Neural cell (in vitro differentiated cells): ENCODE measurements around the gene KCNK10. TPM values are rescaled to one million over a fixed set of nuclear protein-coding genes. Genes with fewer than 3 reads are reported as not detected.

ENCODE experiments used
- H2AFZ ChIP-seq: fragments of 200-600, 300-800 bp; sonication (generic), shearing (Covaris generic); 2 replicates; pipeline ENCODE4 v1.6.0; 2014; ENCODE audit warnings: low read depth, mild to moderate bottlenecking, antibody characterized with exemption, low read length, moderate library complexity
- H3F3A ChIP-seq: fragments of 200-600 bp; shearing (Covaris generic); 2 replicates; pipeline ENCODE4 v1.6.1; 2016; ENCODE audit warnings: mild to moderate bottlenecking, moderate library complexity, mixed read lengths, antibody characterized with exemption, low read length; ENCODE audit not compliant: insufficient read depth, poor library complexity, severe bottlenecking
- H3K27ac ChIP-seq: fragments of 200-600, 300-800 bp; sonication (generic), shearing (Covaris generic); 2 replicates; pipeline ENCODE4 v1.5.1; 2014; ENCODE audit warnings: mild to moderate bottlenecking, low read length, moderate library complexity
- H3K27me3 ChIP-seq: fragments of 300-800, 200-600 bp; sonication (generic), shearing (Covaris generic); 2 replicates; pipeline ENCODE4 v1.6.0; 2014; ENCODE audit warnings: mild to moderate bottlenecking, low read depth, low read length, moderate library complexity; ENCODE audit not compliant: insufficient read depth
- H3K36me3 ChIP-seq: fragments of 300-800, 200-600 bp; sonication (generic), shearing (Covaris generic); 2 replicates; pipeline ENCODE4 v1.5.1; 2014; ENCODE audit warnings: mild to moderate bottlenecking, antibody characterized with exemption, low read length, moderate library complexity; ENCODE audit not compliant: insufficient read depth
- H3K4me2 ChIP-seq: fragments of 300-800, 200-600 bp; sonication (generic), shearing (Covaris generic); 2 replicates; pipeline ENCODE4 v1.6.0; 2014; ENCODE audit warnings: mild to moderate bottlenecking, low read length
- H3K4me3 ChIP-seq: fragments of 300-800, 200-600 bp; sonication (generic), shearing (Covaris generic); 2 replicates; pipeline ENCODE4 v1.5.1; 2014; ENCODE audit warnings: mild to moderate bottlenecking, low read length, moderate library complexity
- H3K79me2 ChIP-seq: fragments of 200-600 bp; shearing (Covaris generic); replicated peaks from 2 replicates; pipeline ENCODE4 v1.6.0; 2014; ENCODE audit warnings: mild to moderate bottlenecking, low read length, moderate library complexity; ENCODE audit not compliant: insufficient read depth
- H3K9ac ChIP-seq: fragments of 300-800, 200-600 bp; sonication (generic), shearing (Covaris generic); 2 replicates; pipeline ENCODE4 v1.6.1; 2016; ENCODE audit warnings: mild to moderate bottlenecking, low read length, mixed read lengths
- H3K9me2 ChIP-seq: fragments of 200-600 bp; shearing (Covaris generic); 2 replicates; pipeline ENCODE4 v1.6.1; 2016; ENCODE audit warnings: mild to moderate bottlenecking, low read length, mixed read lengths; ENCODE audit not compliant: insufficient read depth
- H3K9me3 ChIP-seq: fragments of 200-600, 300-800 bp; sonication (generic), shearing (Covaris generic); 2 replicates; pipeline ENCODE4 v1.6.1; 2016; ENCODE audit warnings: mild to moderate bottlenecking, mixed run types, low read length, moderate library complexity, mixed read lengths
- H4K20me1 ChIP-seq: fragments of 200-600 bp; shearing (Covaris generic); 2 replicates; pipeline ENCODE4 v1.6.1; 2016; ENCODE audit warnings: mild to moderate bottlenecking, mixed run types; ENCODE audit not compliant: insufficient read depth
- EP300 ChIP-seq: fragments of 450-650 bp; conservative IDR thresholded peaks from 2 replicates; pipeline ENCODE4 v1.6.1; 2014; ENCODE audit warnings: antibody characterized with exemption, mild to moderate bottlenecking, moderate library complexity; ENCODE audit not compliant: poor library complexity, severe bottlenecking
- EZH2 ChIP-seq: fragments of 200-600, 300-800 bp; shearing (Covaris generic), sonication (generic); IDR thresholded peaks from 2 replicates; pipeline ENCODE4 v1.6.1; 2014; ENCODE audit warnings: antibody characterized with exemption, low read length, borderline replicate concordance, mild to moderate bottlenecking; ENCODE audit not compliant: insufficient read depth, poor library complexity, severe bottlenecking
- MXI1 ChIP-seq: fragments of 450-650 bp; conservative IDR thresholded peaks from 2 replicates; pipeline ENCODE4 v1.6.1; 2014; ENCODE audit warnings: antibody characterized with exemption, mild to moderate bottlenecking; ENCODE audit not compliant: poor library complexity, severe bottlenecking
- POLR2AphosphoS5 ChIP-seq: IDR thresholded peaks from 2 replicates; pipeline ENCODE4 v1.6.1; 2012
- RAD21 ChIP-seq: fragments of 450-650 bp; conservative IDR thresholded peaks from 2 replicates; pipeline ENCODE4 v1.6.1; 2014; ENCODE audit warnings: antibody characterized with exemption, mild to moderate bottlenecking, moderate library complexity
- SMC3 ChIP-seq: fragments of 450-650 bp; conservative IDR thresholded peaks from 2 replicates; pipeline ENCODE4 v1.6.1; 2014; ENCODE audit warnings: antibody characterized with exemption, mild to moderate bottlenecking, moderate library complexity; ENCODE audit not compliant: poor library complexity
- TAF1 ChIP-seq: IDR thresholded peaks from 2 replicates; pipeline ENCODE4 v1.6.1; 2012; ENCODE audit warnings: low read depth
- polyA plus RNA-seq: library from polyadenylated mRNA; depleted of rRNA; stranded (reverse); fragments of >200 nt; gene quantifications from 2 replicates; pipeline ENCODE4 v1.2.3, GENCODE V29; 2014
- TF ChIP-seq, protein P1 (sequence below): IDR thresholded peaks from 2 replicates; pipeline ENCODE4 v1.6.1; 2012; ENCODE audit warnings: borderline replicate concordance
- TF ChIP-seq, protein P2 (sequence below): fragments of 450-650 bp; IDR thresholded peaks from 2 replicates; pipeline ENCODE4 v1.5.1; 2014; ENCODE audit warnings: antibody characterized with exemption, mild to moderate bottlenecking, moderate library complexity; ENCODE audit not compliant: poor library complexity, severe bottlenecking

KCNK10 gene
- polyA plus RNA-seq, 1 donor from 2014 or later: 6.9 TPM

DNA sequence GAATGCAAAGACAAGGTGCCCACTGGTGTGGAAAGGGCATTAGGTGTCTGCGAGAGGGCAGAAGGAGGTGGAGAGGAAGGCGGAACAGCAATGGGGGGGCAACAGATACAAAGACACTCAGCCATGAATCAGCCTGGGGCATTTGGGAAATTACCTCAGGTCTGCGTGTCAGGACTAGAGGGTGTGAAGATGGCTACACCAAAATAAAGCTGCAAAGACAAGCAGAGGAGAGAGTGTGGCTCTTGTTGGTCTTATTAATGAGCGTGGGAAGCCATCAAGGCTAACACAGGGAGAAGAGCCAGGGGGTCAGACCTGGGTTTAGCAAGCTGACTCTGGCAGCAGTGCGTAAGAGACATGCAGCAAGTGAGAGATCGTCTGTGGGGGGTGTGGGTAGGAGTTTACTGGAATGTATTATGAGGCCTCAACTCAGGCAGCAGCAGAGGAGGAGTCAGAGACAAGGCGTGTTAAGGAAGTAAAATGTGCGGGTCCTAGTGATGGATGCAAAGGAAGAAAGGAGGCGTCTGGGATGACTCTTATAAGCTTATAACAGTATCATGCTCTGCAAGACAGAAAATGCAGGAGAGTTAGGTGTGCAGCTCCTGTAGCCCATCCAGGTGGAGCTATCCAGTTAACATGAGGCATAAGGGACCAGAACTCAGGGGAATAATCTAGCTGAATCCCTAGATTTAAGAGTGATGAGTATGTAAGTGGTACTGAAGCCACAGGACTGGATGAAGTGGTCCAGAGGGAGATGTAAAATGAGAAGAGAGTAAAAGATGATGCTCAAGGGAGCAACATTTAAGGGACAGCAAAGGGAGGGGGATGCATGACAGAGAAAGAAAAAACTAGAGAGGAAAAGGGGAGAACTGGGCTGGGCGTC lies 50.4 kb downstream of the KCNK10 start:
- Histone ChIP-seq H3K27ac (no peak overlapping the region), H3K4me3 (no peak overlapping the region), H3K4me2 (no peak overlapping the region), H3F3A (no peaks in the 10 kb centered on the region), H3K9me2 (no peaks in the 10 kb centered on the region), H3K9ac (no peak overlapping the region), H4K20me1 (no peaks in the 10 kb centered on the region), H3K27me3 (no peaks in the 10 kb centered on the region), H2AFZ (no peak overlapping the region), H3K79me2 (no peaks in the 10 kb centered on the region), H3K36me3 (no peaks in the 10 kb centered on the region), H3K9me3 (no peaks in the 10 kb centered on the region)
- TF ChIP-seq, protein P1, sequence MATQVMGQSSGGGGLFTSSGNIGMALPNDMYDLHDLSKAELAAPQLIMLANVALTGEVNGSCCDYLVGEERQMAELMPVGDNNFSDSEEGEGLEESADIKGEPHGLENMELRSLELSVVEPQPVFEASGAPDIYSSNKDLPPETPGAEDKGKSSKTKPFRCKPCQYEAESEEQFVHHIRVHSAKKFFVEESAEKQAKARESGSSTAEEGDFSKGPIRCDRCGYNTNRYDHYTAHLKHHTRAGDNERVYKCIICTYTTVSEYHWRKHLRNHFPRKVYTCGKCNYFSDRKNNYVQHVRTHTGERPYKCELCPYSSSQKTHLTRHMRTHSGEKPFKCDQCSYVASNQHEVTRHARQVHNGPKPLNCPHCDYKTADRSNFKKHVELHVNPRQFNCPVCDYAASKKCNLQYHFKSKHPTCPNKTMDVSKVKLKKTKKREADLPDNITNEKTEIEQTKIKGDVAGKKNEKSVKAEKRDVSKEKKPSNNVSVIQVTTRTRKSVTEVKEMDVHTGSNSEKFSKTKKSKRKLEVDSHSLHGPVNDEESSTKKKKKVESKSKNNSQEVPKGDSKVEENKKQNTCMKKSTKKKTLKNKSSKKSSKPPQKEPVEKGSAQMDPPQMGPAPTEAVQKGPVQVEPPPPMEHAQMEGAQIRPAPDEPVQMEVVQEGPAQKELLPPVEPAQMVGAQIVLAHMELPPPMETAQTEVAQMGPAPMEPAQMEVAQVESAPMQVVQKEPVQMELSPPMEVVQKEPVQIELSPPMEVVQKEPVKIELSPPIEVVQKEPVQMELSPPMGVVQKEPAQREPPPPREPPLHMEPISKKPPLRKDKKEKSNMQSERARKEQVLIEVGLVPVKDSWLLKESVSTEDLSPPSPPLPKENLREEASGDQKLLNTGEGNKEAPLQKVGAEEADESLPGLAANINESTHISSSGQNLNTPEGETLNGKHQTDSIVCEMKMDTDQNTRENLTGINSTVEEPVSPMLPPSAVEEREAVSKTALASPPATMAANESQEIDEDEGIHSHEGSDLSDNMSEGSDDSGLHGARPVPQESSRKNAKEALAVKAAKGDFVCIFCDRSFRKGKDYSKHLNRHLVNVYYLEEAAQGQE: no peak
- TF ChIP-seq RAD21 (no peak), TAF1 (no peak), POLR2AphosphoS5 (no peak), MXI1 (no peak), SMC3 (no peak), EP300 (no peak), EZH2 (no peak)
- TF ChIP-seq, protein P2, sequence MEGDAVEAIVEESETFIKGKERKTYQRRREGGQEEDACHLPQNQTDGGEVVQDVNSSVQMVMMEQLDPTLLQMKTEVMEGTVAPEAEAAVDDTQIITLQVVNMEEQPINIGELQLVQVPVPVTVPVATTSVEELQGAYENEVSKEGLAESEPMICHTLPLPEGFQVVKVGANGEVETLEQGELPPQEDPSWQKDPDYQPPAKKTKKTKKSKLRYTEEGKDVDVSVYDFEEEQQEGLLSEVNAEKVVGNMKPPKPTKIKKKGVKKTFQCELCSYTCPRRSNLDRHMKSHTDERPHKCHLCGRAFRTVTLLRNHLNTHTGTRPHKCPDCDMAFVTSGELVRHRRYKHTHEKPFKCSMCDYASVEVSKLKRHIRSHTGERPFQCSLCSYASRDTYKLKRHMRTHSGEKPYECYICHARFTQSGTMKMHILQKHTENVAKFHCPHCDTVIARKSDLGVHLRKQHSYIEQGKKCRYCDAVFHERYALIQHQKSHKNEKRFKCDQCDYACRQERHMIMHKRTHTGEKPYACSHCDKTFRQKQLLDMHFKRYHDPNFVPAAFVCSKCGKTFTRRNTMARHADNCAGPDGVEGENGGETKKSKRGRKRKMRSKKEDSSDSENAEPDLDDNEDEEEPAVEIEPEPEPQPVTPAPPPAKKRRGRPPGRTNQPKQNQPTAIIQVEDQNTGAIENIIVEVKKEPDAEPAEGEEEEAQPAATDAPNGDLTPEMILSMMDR: no peak

DNA sequence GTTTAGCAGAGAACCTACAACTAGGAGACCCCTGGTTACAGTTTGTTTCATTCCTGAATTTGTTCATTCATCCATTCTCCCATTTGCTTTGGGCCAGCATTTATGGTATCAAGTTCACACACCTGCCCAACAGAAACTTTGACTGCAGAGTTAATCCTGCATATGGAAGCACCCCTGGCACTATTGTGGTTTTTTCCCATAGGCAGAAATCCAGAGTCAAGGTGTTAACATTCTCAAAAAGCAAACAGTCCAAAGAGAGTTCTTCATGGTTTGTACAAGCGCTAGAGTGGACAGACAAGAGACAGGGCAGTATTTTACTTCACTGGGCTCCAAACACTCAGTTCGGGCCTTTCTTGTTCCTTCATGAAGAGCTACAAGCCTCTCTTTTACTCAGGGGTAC lies 51.9 kb downstream of the KCNK10 start:
- Histone ChIP-seq H3K9me3 (no peaks in the 10 kb centered on the region), H3K36me3 (no peaks in the 10 kb centered on the region), H3K9me2 (no peaks in the 10 kb centered on the region), H3K4me3 (no peak overlapping the region), H3F3A (no peaks in the 10 kb centered on the region), H3K4me2 (no peak overlapping the region), H4K20me1 (no peaks in the 10 kb centered on the region), H3K79me2 (no peaks in the 10 kb centered on the region), H3K9ac (no peak overlapping the region), H3K27ac (no peak overlapping the region), H3K27me3 (no peaks in the 10 kb centered on the region), H2AFZ (no peak overlapping the region)
- TF ChIP-seq TAF1 (no peak), MXI1 (no peak), EZH2 (no peak), RAD21 (no peak)
- TF ChIP-seq, protein P1: no peak
- TF ChIP-seq, protein P2: no peak
